ENCODE data around the gene ARHGAP1. TPM values are rescaled to one million over a fixed set of nuclear protein-coding genes. Genes with fewer than 3 reads are reported as not detected.

Gene ARHGAP1
- total and polyA plus RNA-seq, 12 donors: 18.7 to 125 (median 70.2) TPM

DNA sequence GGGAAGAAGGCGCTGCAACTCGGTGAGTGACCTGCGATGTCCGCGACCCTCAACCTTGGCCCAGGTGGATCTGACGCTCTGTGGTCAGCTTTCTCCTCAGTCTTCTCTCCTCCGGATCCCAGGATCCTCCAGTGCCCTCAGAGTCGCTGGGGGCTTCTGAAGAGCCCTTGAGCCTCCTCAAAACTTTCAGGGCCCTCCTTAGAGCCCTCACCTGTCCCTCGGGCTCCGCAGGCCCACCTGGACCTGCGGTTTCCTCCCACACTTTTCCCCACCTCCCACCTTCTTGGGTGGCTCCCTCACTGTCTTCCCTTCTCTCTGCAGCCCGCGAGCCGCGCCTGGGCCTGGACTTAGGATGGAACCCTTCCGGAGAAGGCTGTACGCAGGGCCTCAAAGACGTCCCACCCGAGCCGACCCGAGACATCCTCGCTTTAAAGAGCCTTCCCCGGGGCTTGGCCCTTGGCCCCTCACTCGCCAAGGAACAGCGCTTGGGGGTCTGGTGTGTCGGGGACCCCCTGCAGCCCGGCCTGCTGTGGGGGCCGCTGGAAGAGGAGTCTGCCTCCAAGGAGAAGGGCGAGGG is 747 bp upstream of the ARHGAP1 start:
- H3K27me3 ChIP-seq: no peaks in the 10 kb centered on the region
- H3K27ac ChIP-seq: peak overlapping the region; percentile 61 to 91 (median 90)
- DNase-seq: no peak
- intact Hi-C loops (cut with DNase I): no loop called here
- peak overlapping the region; percentile 25 to 93 (median 85) for H3K4me3 ChIP-seq
- 0 to 2% (median 1%) methylated on average over 27 to 29 of the region's 29 CpGs for WGBS, 4 donors
- H3K9me3 ChIP-seq (replicated peaks in 1 of 3): no peaks in the 10 kb centered on the region
- H3K36me3 ChIP-seq (replicated peaks in 1 of 2): peaks cover 0 to 41% of the 10 kb centered on the region in 2 donors
- no peak for TF ChIP-seq POLR2A (IDR thresholded peaks at IDR 0.05)
- TF ChIP-seq, protein P1, sequence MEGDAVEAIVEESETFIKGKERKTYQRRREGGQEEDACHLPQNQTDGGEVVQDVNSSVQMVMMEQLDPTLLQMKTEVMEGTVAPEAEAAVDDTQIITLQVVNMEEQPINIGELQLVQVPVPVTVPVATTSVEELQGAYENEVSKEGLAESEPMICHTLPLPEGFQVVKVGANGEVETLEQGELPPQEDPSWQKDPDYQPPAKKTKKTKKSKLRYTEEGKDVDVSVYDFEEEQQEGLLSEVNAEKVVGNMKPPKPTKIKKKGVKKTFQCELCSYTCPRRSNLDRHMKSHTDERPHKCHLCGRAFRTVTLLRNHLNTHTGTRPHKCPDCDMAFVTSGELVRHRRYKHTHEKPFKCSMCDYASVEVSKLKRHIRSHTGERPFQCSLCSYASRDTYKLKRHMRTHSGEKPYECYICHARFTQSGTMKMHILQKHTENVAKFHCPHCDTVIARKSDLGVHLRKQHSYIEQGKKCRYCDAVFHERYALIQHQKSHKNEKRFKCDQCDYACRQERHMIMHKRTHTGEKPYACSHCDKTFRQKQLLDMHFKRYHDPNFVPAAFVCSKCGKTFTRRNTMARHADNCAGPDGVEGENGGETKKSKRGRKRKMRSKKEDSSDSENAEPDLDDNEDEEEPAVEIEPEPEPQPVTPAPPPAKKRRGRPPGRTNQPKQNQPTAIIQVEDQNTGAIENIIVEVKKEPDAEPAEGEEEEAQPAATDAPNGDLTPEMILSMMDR (IDR thresholded peaks at IDR 0.05): no peak
- H3K4me1 ChIP-seq (replicated peaks in 1 of 2): peaks cover 32 to 48% of the 10 kb centered on the region in 2 donors

DNA sequence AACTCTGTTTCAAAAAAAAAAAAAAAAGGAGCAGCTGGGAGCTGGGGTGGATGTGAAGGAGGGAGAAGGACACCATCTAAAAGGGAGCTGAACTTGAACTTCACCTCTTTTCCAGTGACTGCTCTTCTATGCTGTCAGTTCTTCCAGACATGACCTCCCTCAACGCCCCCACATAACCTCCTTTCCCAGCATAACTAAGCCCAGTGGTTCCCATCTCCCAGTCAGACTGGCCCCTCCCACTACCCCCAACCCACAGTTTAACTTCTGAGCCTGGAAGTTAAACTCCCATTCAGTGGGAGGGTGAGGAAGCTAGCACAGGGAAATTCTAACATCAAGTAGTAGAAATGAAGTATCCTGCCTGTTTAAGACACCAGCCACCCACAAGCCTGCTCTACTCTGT is 1.8 kb downstream of the ARHGAP1 start:
- 35 to 67% (median 44%) methylated on average over 1 of the region's 1 CpG for WGBS, 4 donors
- intact Hi-C loops (cut with DNase I): no loop called here
- peaks cover 0 to 39% of the 10 kb centered on the region in 2 donors for H3K36me3 ChIP-seq (replicated peaks in 1 of 2)
- no peaks in the 10 kb centered on the region for H3K27me3 ChIP-seq
- no peaks in the 10 kb centered on the region for H3K9me3 ChIP-seq (replicated peaks in 1 of 3)
- H3K4me1 ChIP-seq (replicated peaks in 1 of 2): peaks cover 42 to 70% of the 10 kb centered on the region in 2 donors
- peak overlapping the region in 2 of 5 donors; percentile 45 to 80 for H3K27ac ChIP-seq
- no peak for DNase-seq
- no peak for TF ChIP-seq POLR2A (IDR thresholded peaks at IDR 0.05)
- TF ChIP-seq, protein P1 (IDR thresholded peaks at IDR 0.05): no peak
- no peak overlapping the region for H3K4me3 ChIP-seq

DNA sequence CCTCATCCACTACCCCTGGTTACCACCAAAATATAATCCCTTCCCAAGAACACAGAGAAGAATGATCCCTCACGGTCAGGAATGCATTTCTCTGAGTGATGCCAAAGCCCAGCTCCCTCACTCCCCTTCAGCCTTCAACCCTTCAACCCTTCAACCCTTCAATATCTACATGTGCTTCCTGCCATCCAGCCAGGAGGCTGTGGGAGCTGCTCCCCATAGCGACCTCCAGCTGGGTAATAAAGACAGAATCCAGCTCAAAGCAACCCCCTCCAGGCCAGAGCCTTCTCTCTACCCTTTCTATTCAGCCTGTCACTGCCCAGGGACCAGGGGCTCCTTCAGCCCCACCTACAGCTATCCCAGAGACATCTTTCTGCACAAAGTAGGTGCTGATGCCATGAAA is 2.7 kb downstream of the ARHGAP1 start:
- Histone ChIP-seq H3K36me3 (replicated peaks in 1 of 2) (peaks cover 0 to 37% of the 10 kb centered on the region in 2 donors), H3K27me3 (no peaks in the 10 kb centered on the region), H3K4me3 (no peak overlapping the region), H3K9me3 (replicated peaks in 1 of 3) (no peaks in the 10 kb centered on the region), H3K4me1 (replicated peaks in 1 of 2) (peaks cover 42 to 70% of the 10 kb centered on the region in 2 donors), H3K27ac (peak overlapping the region in 3 of 5 donors; percentile 66 to 80 (median 68))
- TF ChIP-seq, protein P1 (IDR thresholded peaks at IDR 0.05): no peak
- TF ChIP-seq POLR2A (IDR thresholded peaks at IDR 0.05): no peak
- intact Hi-C loops (cut with DNase I): no loop called here
- WGBS, 4 donors: 45 to 58% (median 51%) methylated on average over 2 of the region's 2 CpGs
- no peak for DNase-seq

DNA sequence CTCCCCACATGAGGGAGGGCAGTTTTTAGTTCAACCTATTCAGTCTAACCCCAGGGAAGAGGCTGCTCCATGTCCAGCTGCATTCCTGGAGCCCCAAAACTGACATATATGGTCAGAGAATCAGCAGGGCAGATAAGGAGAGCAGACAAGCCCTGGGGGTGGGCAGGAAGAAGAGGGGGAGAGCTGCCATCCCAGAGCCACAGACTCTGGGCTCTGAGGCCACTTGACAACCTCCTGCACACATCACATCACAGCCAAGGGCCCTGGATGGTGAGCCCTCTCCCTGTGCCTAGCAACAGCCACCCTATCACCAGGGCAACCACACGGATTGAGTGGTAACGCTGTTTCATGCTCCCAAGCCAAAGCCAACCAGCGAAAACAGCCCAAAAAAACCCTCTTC is 3.1 kb downstream of the ARHGAP1 start:
- TF ChIP-seq POLR2A (IDR thresholded peaks at IDR 0.05): no peak
- TF ChIP-seq, protein P1 (IDR thresholded peaks at IDR 0.05): no peak
- Histone ChIP-seq H3K27me3 (no peaks in the 10 kb centered on the region), H3K9me3 (replicated peaks in 1 of 3) (no peaks in the 10 kb centered on the region), H3K4me3 (no peak overlapping the region), H3K27ac (peak overlapping the region in 3 of 5 donors; percentile 66 to 80 (median 68)), H3K36me3 (replicated peaks in 1 of 2) (peaks cover 0 to 36% of the 10 kb centered on the region in 2 donors), H3K4me1 (replicated peaks in 1 of 2) (peaks cover 42 to 67% of the 10 kb centered on the region in 2 donors)
- DNase-seq: peak in 1 of 7 donors; percentile 68
- intact Hi-C loops (cut with DNase I): no loop called here
- 53 to 78% (median 61%) methylated on average over 3 of the region's 3 CpGs for whole genome bisulfite sequencing, 4 donors

Data from adrenal gland (tissue), 12 donors.